ENCODE data around the gene LDAH. TPM values are rescaled to one million over a fixed set of nuclear protein-coding genes. Genes with fewer than 3 reads are reported as not detected.

Gene LDAH
- total RNA-seq, 4 donors from 2014 or later, result 11.9 to 18.3 (median 14.0) TPM

DNA sequence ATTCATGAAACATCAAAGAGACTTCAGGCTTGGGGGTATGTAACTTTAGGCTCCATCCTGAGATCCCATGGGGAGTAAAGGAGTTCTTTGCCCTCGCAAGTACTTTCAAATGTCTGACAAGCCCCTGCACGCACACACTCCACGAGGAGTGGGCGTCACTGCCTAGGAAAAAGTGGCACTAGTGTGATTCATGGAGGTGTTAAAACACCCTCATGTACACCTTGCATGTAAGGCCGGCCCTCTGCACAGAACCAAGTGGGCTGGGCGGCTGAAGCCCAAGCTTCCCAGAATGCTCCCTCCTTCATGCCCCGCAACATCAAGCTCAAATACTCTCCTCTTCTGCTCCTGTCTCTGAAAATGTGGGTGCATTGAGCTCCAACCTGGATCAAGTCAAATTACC is 179.8 kb downstream of the LDAH start:
- TF ChIP-seq CTCF (IDR thresholded peaks at IDR 0.05; ENCODE audit: low read depth), result no peak

GRCh38 chr2:20642055-20642971 is 180.6 kb downstream of the LDAH start:
- no peak for TF ChIP-seq CTCF (IDR thresholded peaks at IDR 0.05; ENCODE audit: low read depth)

DNA sequence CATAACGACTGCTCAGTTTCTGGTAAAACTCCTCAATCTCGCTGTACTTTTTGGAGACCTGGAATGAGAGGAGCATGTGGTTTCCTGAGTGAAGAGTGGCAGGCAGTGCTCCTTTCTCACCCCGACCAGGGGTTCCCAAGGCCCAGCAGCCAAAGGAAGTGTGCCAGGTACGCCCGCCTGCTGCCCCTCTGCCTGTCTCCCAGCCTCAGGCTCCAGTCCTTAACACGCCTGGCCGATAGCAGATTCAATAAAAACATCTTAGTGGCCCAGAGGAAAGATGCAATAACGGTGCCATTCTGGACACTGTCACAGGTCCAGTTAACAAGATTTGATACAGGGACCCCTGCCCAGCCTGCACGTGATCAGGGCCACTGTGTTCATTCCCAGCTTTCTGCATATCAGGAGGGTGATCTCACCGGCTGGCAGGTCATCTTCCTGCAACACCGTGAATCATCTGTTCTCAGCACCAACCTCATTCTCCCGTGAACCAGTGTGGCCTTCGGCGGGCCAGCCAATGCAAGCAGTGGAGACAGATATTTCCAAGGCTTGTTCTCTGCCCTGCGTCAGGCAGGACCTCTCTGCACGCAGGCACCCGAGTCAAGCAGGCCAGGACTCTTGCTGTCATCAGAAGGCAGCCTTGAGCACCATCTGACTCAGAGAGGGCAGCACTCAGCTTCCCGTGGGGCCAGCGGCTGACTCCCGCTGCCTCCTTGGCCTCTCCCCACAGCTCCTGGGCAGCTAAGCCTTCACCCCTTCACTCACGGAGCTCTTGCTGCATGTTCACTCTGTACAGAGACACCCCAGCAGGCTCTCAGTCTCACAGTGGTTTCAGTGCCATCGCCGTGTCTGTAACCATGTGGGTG is 181.5 kb downstream of the LDAH start:
- TF ChIP-seq CTCF (IDR thresholded peaks at IDR 0.05; ENCODE audit: low read depth), result no peak

DNA sequence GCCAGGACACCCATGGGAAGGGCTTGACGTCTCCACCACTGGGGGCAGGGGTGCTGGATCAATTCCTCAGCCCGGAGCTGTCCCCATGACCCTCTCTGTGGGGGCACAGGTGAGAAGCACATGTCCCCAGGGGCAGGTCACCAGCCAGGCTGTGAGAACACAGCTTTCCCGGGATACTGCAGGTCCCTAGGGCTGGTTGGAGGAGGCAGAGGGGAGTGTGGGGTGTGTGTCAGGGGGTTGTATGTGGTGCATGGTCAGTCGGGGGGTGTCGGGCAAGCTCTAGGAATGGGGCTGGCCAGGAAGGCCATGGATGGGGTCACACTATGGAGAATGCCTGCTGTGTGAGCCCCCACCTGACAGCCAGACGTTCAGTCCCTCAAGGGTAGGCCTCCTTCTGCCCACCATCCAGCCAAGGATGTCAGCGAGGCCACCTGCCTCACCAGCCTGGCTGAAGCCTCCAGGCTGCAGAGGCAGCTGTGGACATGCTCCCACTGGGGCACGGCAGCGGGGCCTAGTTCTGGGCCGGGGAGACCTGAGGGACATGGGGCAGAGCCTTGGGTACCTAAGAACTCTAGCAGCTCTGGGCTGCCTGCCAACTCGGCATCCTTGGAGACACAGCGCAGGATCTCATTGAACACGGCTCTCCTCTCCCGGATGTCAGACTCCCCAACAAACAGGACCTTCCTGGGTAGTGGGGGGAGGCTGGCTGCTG is 182.3 kb downstream of the LDAH start:
- no peak for TF ChIP-seq CTCF (IDR thresholded peaks at IDR 0.05; ENCODE audit: low read depth)

DNA sequence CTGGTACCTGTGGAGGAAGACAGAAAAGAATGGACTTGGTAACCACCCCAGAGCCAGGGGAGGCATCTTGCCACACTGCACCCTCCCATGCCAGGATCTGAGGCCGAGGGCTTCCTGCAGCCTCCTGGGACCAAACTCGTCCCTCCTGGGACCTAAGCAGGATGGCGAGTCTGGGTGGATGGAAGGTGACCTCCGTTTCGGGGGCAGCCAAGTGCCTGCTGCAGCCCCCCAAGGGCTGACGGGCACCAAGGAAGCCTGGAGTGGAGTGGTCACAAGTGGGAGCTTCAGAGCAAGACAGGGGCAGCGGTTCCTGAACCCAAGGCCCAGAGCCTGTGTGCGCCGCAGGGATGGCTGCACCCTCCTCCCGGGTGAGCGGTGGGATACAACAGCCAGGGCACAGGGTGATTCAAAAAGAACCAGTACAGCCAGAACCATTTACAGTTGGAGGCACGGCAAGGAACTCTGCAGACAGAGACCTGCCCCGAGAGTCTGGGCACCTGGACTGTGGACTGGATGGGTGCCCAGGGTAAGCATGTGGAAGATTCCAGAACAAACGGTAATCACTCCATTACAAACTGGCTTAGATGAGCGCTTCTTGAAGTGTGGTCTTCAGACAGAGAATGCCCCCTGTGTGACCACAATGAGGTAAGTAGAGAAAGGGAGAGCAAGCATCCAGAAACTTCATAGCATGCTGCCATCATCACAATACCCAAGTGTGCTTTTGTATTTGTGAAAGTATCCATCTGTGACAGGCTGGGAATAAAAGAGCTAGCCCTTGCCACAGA is 184.1 kb downstream of the LDAH start:
- TF ChIP-seq CTCF (IDR thresholded peaks at IDR 0.05; ENCODE audit: low read depth), result no peak

- no peak for TF ChIP-seq CTCF (IDR thresholded peaks at IDR 0.05; ENCODE audit: low read depth)
Observed at GRCh38 chr2:20638014-20638413, 184.9 kb downstream of the LDAH start.

All from subcutaneous adipose tissue (tissue), 4 donors.